Hepatocyte (in vitro differentiated cells): ENCODE results near the gene IGSF8. TPM values are rescaled to one million over a fixed set of nuclear protein-coding genes. Genes with fewer than 3 reads are reported as not detected.

Experiments
- DNase-seq: peaks from one replicate; pipeline ENCODE4 v3.0.0-alpha.2; 2016; ENCODE audit warnings: low spot score
- H2AFZ ChIP-seq: fragments of 200-600 bp; sonication (generic); 2 replicates; pipeline ENCODE4 v1.6.0; 2016; ENCODE audit warnings: antibody characterized with exemption, mild to moderate bottlenecking
- H3K27ac ChIP-seq: fragments of 200-600 bp; sonication (generic); 2 replicates; pipeline ENCODE4 v1.5.1; 2016; ENCODE audit warnings: mild to moderate bottlenecking
- H3K27me3 ChIP-seq: fragments of 200-600 bp; sonication (generic); 2 replicates; pipeline ENCODE4 v1.6.1; 2016
- H3K36me3 ChIP-seq: fragments of 200-600 bp; sonication (generic); replicated peaks from 2 replicates; pipeline ENCODE4 v1.5.1; 2016; ENCODE audit warnings: low read depth; ENCODE audit not compliant: insufficient read depth
- H3K4me1 ChIP-seq: fragments of 200-600 bp; sonication (generic); 2 replicates; pipeline ENCODE4 v1.5.1; 2016; ENCODE audit warnings: mild to moderate bottlenecking, moderate library complexity; ENCODE audit not compliant: insufficient read depth
- H3K4me2 ChIP-seq: fragments of 200-600 bp; sonication (generic); 2 replicates; pipeline ENCODE4 v1.6.0; 2016
- H3K4me3 ChIP-seq: fragments of 200-600 bp; sonication (generic); 2 replicates; pipeline ENCODE4 v1.5.1; 2016; ENCODE audit warnings: mild to moderate bottlenecking
- H3K79me2 ChIP-seq: fragments of 200-600 bp; sonication (generic); 2 replicates; pipeline ENCODE4 v1.6.0; 2017; ENCODE audit warnings: mild to moderate bottlenecking
- H3K9me2 ChIP-seq: fragments of 200-600 bp; sonication (generic); replicated peaks from 2 replicates; pipeline ENCODE4 v1.6.0; 2017; ENCODE audit warnings: mild to moderate bottlenecking; ENCODE audit not compliant: insufficient read depth
- H3K9me3 ChIP-seq: fragments of 200-600 bp; sonication (generic); 2 replicates; pipeline ENCODE4 v1.5.1; 2016; ENCODE audit warnings: low read depth, mild to moderate bottlenecking
- H4K20me1 ChIP-seq: fragments of 200-600 bp; sonication (generic); 2 replicates; pipeline ENCODE4 v1.6.0; 2016; ENCODE audit warnings: mild to moderate bottlenecking; ENCODE audit not compliant: insufficient read depth, poor library complexity, severe bottlenecking
- EZH2 ChIP-seq: fragments of 200-600 bp; sonication (generic); IDR thresholded peaks from 2 replicates; pipeline ENCODE4 v1.6.1; 2016; ENCODE audit warnings: antibody characterized with exemption, mild to moderate bottlenecking, borderline replicate concordance
- EZH2phosphoT487 ChIP-seq: fragments of 200-600 bp; sonication (generic); IDR thresholded peaks from one replicate; pipeline ENCODE4 v1.6.1; 2018; ENCODE audit warnings: antibody characterized with exemption, mild to moderate bottlenecking, low read depth, moderate library complexity; ENCODE audit not compliant: unreplicated experiment, severe bottlenecking
- WGBS: methylation state at CpG from one replicate; pipeline ENCODE4 v1.1.6; 2016; ENCODE audit warnings: low lambda C conversion rate; ENCODE audit errors: missing lambda C conversion rate; 5-methylcytosine and 5-hydroxymethylcytosine counted together
- polyA plus RNA-seq: library from polyadenylated mRNA; unstranded; fragments of >200 nt; fragmentation: Nextera tagmentation; extraction: Ambion mirVana; gene quantifications from 2 replicates; pipeline ENCODE4 v1.2.1, GENCODE V29; 2016
- total RNA-seq: library from RNA; depleted of rRNA; stranded (reverse); fragments of >200 nt; gene quantifications from 2 replicates; pipeline ENCODE4 v1.2.3, GENCODE V29; 2014
- TF ChIP-seq, protein P1 (sequence below): fragments of 200-600 bp; sonication (generic); IDR thresholded peaks from 2 replicates; pipeline ENCODE4 v1.5.1; 2016; ENCODE audit warnings: antibody characterized with exemption, mild to moderate bottlenecking; ENCODE audit not compliant: poor library complexity

The IGSF8 gene
- total and polyA plus RNA-seq, 2 experiments from 2014 or later: 36.8 to 54.1 TPM

DNA sequence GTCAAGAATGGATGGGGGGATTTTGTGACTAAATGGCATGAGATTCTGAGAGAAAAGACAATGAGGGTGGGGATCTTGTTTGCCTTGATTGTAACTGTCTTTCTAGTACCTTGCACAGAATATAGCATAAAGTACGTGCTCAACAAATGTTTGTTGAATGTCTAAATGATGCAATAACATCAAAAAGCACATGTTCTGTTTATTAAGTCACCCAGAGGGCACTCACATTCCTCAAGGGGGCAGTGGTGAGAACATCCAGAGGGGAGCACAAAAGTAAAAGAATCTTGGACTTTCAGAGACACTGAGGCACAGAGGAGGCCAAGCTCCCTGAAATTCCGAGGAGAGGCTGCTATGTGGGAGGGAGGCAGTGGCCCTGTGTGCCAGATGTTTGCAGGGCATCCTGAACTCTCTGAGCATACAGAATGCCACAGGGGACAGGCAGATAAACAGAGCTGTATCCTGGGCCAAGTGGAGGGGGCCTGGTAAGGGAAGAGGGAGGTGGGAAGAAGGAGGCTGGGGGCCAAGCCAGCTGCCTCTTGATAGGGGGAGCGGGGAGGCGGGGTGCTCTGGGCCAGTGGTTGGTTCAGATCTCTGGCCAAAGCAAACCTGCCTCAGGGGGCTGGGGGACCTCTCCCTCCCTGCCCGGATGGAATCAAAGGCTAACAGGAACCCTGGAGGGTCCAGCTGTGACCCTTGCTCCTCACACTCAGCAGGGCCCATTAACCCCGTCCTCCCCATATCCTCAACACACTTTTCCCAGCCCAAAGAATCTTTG, 10.7 kb upstream of the IGSF8 start:
- Histone ChIP-seq H3K27me3 (no peaks in the 10 kb centered on the region), H3K4me2 (no peak overlapping the region), H3K9me3 (no peaks in the 10 kb centered on the region), H2AFZ (no peak overlapping the region), H4K20me1 (no peaks in the 10 kb centered on the region), H3K4me1 (peaks cover 10% of the 10 kb centered on the region), H3K79me2 (no peaks in the 10 kb centered on the region), H3K9me2 (no peaks in the 10 kb centered on the region), H3K27ac (no peak overlapping the region), H3K4me3 (no peak overlapping the region), H3K36me3 (no peaks in the 10 kb centered on the region)
- peak; percentile 65 for DNase-seq
- TF ChIP-seq EZH2 (no peak), EZH2phosphoT487 (no peak)
- TF ChIP-seq, protein P1, sequence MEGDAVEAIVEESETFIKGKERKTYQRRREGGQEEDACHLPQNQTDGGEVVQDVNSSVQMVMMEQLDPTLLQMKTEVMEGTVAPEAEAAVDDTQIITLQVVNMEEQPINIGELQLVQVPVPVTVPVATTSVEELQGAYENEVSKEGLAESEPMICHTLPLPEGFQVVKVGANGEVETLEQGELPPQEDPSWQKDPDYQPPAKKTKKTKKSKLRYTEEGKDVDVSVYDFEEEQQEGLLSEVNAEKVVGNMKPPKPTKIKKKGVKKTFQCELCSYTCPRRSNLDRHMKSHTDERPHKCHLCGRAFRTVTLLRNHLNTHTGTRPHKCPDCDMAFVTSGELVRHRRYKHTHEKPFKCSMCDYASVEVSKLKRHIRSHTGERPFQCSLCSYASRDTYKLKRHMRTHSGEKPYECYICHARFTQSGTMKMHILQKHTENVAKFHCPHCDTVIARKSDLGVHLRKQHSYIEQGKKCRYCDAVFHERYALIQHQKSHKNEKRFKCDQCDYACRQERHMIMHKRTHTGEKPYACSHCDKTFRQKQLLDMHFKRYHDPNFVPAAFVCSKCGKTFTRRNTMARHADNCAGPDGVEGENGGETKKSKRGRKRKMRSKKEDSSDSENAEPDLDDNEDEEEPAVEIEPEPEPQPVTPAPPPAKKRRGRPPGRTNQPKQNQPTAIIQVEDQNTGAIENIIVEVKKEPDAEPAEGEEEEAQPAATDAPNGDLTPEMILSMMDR: peak; percentile 44
- 25% methylated on average over 4 of the region's 6 CpGs for WGBS

DNA sequence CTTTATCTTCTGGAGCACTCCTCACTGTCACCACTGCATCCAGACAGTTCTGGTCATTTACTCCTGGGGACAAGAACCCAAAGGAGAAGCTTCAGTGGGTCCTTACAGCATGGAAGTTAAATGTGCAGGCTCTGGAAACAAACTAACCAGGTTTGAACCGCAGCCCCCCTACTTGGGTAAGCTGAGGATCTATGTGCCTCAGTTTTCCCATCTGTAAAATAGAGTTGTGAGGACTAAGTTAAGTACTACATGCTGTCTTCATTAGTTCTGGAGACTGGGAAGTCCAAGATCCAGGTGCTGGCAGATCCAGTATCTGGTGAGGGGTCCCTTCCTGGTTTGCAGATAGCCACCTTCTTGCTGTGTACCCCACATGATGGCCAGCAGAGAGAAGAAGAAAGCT, 9.1 kb upstream of the IGSF8 start:
- DNase-seq: no peak
- Histone ChIP-seq H3K27ac (no peak overlapping the region), H3K9me3 (no peaks in the 10 kb centered on the region), H4K20me1 (no peaks in the 10 kb centered on the region), H3K79me2 (no peaks in the 10 kb centered on the region), H3K4me3 (no peak overlapping the region), H3K4me2 (no peak overlapping the region), H3K36me3 (no peaks in the 10 kb centered on the region), H2AFZ (no peak overlapping the region), H3K9me2 (no peaks in the 10 kb centered on the region), H3K27me3 (no peaks in the 10 kb centered on the region), H3K4me1 (peaks cover 8% of the 10 kb centered on the region)
- WGBS: 91% methylated on average over 1 of the region's 1 CpG
- TF ChIP-seq, protein P1: no peak
- TF ChIP-seq EZH2phosphoT487 (no peak), EZH2 (no peak)

DNA sequence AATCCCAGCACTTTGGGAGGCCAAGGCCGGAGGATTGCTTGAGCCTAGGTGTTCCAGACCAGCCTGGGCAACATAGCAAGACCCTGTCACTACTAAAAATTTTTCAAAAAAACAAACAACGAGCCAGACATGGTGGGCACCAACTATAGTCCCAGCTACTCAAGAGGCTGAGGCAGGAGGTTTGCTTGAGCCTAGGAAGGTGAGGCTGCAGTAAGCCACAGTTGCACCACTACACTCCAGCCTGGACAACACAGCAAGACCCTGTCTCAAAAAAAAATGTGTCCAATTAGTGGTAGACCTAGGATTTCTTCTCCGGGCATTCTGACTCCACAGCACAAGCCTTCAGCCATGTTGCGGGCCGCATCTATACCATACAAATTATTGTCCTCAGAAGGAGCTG, 6.7 kb upstream of the IGSF8 start:
- Histone ChIP-seq H3K36me3 (no peaks in the 10 kb centered on the region), H3K79me2 (no peaks in the 10 kb centered on the region), H2AFZ (no peak overlapping the region), H3K27ac (no peak overlapping the region), H3K9me3 (no peaks in the 10 kb centered on the region), H3K4me3 (no peak overlapping the region), H4K20me1 (no peaks in the 10 kb centered on the region), H3K9me2 (no peaks in the 10 kb centered on the region), H3K4me2 (no peak overlapping the region), H3K27me3 (no peaks in the 10 kb centered on the region), H3K4me1 (peaks cover 23% of the 10 kb centered on the region)
- 89% methylated on average over 5 of the region's 5 CpGs for WGBS
- no peak for DNase-seq
- TF ChIP-seq EZH2 (no peak), EZH2phosphoT487 (no peak)
- TF ChIP-seq, protein P1: no peak
